Epidermal melanocyte (primary cell): ENCODE measurements around the gene TMEM135.
"Not testable (repeated sequence)": the region's sequence is repeated elsewhere in the genome, so short reads cannot be mapped to it uniquely, and the experiment has no call there.

Experiments
- DNase-seq: peaks from one replicate; pipeline ENCODE4 v3.0.0; 2011; ENCODE audit warnings: low spot score; ENCODE audit not compliant: insufficient read length

The TMEM135 gene

DNA sequence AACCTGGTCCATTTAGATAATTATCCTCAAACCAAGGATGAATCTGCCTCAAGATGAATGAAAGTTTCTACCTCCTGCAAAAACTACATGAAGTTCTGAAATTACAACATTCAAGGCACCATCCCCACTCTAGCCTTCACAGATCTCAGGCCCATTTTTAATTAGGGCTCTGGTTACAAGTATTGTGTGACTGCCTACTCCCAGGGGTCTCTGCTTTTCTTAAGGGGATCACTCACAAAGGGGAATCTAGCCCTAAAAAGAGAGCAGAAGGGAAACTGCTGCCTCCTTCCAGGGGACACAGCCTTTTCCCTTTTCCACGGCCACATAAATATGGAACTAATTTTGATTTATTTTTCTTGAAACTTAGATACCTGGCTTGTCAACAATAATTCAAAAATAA is 17.4 kb upstream of the TMEM135 start:
- DNase-seq = no peak

DNA sequence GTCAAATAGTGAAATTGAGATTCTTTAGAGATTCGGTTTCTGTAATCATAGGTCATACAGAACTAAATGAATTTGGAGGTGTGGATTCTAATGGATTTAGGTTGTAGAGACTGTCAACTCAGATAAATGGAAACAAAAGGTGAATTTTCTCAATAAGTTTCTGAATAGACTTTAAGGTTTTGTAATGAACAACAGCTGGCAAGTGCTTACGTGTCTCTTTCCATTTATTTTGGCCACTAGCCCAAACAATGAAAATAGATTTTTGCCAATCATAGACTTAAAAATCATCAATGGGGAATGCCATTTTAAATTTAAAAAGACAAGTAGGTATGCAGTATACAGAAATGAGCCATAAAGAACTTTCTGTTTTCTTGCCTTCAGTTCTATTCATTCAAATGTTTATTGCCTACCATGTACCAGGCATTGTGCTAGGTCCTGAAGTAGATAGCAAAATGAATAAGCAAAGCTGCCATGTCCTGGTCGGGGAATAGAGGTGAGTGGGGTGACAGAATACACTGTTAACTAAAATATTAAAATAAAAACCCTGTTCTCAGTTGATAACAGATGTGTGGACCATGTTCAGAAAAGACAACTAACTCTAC is 16.9 kb upstream of the TMEM135 start:
- DNase-seq = no peak

DNA sequence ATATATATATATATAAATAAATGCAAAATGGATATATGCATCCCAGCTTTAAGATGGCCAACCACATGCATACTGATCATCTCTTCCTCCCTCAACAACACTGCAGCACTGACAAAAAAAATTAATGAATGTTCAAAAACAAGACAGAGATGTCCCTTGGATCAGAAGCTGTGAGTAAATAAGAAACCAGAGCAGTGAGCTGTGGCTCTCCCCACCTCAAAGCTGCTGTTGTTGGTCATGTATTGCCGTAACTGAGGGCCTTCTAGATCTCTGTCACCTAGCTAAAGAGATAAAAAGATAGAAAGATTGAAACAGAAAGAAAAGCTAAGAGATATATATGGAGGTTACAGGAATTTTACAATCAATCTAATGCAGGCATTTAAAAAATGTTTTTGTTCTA is 15.5 kb upstream of the TMEM135 start:
- DNase-seq = no peak

DNA sequence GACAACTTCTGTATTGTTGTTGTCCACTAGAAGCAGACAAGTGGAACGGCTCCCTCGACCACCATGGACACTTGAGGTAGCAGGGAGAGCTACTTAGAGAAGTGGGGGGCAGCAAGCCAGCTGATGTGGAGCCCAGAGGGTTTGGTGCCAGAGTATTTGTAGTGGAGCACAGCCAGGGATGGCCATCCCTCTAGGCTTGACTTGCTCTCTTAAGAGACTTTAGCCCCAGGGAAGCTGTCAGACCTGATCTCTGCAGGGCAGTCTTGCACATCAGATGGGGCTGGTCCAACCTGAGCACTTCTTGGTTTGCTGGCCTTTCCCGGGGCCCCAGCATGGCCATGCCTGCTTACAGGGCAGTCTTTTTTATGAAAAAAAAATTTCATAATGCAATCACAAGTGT is 15.0 kb upstream of the TMEM135 start:
- DNase-seq = no peak

GRCh38 chr11:87026415-87026814 is 11.3 kb upstream of the TMEM135 start:
- DNase-seq = not testable (repeated sequence)

DNA sequence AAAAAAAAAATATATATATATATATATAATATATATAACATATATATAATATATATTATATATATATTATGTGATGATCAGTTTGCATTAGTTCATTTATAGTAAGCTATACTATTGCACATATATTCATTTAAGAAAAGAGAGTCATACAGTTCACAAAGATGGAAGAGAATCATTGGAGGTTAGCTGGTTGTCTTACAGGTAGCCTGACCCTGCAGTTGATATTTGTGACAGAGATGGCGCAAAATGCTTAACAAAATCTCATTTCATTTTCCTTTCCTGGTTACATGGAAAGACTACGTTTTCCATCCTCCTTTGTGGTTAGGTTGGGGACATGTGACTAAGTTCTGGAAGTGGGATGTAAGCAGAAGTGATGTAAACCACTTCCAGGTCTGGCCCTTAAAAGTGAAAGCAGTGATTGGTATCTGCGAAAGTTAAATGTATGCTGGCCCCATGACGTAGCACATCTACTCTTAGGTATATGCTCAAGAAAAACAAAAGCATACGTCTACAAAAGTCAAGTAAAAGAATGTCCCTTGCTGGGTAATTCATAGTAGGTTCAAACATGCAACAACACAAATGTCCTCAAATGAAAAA is 7.2 kb upstream of the TMEM135 start:
- no peak for DNase-seq

- DNase-seq = no peak
These were observed 6.1 kb upstream of the TMEM135 start for GRCh38 chr11:87031433-87032170.

DNA sequence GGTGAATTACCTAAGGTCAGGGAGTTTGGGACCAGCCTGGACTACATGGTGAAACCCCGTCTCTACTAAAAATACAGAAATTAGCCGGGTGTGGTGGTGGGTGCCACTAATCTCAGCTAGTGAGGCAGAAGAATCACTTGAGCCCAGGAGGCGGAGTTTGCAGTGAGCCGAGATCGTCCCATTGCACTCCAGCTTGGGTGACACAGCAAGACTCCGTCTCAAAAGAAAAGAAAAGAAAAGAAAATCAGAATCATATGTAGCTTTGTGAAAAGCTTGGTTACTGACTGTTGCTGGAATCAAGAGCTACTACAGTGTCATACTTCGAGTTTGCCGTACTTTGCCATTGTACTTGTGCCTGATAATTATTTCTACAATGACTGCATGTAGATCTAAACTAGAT is 4.2 kb upstream of the TMEM135 start:
- no peak for DNase-seq

DNA sequence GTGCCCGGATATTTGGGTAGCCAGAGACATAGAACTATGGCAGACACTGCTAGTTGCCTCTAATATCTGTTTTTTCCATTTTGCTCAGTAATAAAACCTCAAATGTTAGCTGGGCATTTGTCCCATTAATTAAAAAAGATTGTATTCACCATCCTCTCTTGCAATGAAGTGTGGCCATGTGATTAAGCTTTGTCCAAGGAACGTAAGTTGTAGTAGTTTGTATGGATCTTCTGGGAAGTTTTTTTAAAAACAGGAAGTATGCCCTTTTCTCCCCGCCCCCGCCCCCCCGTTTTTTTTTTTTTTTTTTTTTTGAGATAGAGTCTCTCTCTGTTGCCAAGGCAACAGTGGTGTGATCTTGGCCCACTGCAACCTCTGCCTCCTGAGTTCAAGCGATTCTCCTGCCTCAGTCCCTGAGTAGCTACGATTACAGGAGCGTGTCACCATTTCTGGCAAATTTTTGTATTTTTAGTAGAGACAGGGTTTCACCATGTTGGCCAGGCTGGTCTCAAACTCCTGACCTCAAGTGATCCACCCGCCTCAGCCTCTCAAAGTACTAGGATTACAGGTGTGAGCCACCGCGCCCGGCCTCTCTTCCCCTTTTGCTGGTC is 1.7 kb upstream of the TMEM135 start:
- no peak for DNase-seq

- no peak for DNase-seq
These were observed 831 bp upstream of the TMEM135 start for GRCh38 chr11:87036756-87037449.

GRCh38 chr11:87038235-87038977 is 672 bp downstream of the TMEM135 start:
- no peak for DNase-seq

DNA sequence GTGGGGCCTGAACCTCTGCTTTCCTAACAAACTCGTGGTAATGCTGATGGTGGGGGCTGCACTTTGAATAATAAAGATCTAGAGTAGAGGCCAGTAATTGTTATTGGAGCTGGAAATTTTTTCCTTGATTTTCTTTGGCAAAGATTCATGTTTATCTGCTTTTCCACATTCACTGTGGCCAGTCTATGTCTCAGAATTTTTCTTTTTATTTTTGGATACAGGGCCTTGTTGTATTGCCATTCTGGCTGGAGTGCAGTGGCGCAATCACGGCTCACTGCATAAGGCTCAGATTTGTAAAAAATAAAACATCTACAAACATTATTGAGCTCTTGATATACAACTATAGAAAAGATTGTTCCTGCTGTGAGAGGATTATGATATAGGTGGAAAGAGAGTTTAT is 1.6 kb downstream of the TMEM135 start:
- DNase-seq = no peak

GRCh38 chr11:87043894-87044293 is 6.2 kb downstream of the TMEM135 start:
- no peak for DNase-seq

DNA sequence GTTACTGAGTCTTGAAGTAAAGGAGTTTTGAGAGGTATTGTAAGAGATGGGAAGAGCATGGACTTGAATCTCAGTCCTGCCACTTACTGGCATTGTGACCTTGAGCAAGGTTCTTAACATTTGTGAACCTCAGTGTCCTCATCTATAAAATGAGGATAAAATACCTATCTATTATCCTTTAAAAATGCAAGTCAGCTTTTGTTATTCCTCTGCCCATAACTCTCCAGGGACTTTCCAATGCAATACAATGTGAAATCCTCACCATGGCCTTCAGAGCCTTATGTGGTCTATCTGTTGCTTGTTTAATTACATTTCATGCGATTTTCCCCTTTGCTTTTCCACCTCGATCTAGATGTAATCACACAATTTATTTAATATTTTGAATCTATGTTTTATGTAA is 9.1 kb downstream of the TMEM135 start:
- no peak for DNase-seq

DNA sequence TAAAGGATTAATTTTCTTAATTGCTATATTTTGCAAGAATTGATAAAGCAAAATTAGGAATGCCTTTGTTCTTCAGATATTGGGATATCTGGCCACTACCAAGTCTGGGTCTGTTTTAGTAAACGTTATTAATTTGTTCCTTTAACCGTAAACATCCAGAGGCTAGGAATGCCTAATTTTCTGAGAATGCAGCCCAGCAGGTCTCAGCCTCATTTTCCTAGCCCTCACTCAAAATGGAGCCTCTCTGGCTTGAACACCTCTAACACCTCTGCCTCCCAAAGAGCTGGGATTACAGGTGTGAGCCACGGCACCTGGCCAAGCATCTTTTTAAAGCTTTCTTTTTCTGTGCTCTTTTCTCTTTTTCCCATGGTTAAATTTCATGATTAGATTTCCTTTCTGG is 18.4 kb downstream of the TMEM135 start:
- DNase-seq = no peak

DNA sequence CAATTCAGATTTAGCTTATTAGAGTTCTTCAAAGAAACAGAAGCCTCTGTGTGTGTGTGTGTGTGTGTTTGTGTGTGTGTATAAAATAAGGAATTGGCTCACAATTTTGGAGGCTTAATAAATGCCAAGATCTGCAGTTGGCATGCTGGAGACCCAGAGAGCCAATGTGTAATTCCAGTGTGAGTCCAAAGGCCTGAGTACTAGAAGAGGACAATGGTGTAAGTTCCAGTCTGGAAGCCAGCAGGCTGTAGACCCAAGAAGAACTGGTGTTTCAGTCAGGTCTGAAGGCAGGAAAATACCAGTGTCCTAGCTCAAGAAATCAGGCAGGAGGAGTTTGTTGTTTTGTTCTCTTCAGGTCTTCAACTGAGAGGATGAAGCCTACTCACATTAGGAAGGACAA is 20.0 kb downstream of the TMEM135 start:
- DNase-seq = no peak

- DNase-seq = no peak
These were observed 22.1 kb downstream of the TMEM135 start for GRCh38 chr11:87059596-87060390.

GRCh38 chr11:87061766-87062165 is 24.0 kb downstream of the TMEM135 start:
- no peak for DNase-seq

DNA sequence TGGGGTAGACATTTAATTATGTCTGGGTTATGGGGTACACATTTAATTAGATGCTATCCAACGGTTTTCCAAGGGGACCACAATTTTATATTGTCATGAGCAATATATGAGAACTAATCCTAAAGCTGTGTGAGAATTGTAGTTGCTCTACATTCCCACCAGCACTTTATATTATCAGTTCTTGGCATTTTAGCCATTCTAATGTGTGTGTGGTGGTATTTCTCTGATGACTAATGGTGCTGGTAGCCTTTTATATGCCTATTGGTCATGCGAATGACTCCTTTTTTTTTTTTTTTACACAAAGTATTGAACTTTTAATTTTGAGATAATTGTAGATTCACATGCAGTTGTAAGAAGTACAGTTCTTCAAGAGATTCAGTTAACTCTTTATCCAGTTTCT is 26.2 kb downstream of the TMEM135 start:
- DNase-seq = no peak

DNA sequence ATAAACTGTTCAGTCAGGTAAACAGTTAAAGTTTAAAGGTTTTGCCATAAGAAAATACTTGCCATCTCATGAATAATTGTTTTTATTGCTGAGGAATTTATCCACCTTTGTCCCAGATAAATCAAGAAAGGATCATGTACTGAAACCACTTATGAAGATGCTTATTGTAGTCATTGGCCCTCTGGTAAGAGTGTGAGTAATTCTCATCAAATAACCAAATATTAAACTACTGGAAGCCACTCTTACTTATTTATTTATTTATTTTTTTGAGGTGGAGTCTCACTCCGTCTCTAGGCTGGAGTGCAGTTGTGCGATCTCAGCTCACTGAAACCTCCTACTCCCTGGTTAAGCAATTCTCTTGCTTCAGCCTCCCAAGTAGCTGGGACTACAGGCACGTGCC is 35.1 kb downstream of the TMEM135 start:
- no peak for DNase-seq
